ENCODE results near the gene EMSY. TPM values are rescaled to one million over a fixed set of nuclear protein-coding genes. Genes with fewer than 3 reads are reported as not detected.

EMSY gene
- total RNA-seq, 1 experiment from 2014 or later, result 52.4 TPM

DNA sequence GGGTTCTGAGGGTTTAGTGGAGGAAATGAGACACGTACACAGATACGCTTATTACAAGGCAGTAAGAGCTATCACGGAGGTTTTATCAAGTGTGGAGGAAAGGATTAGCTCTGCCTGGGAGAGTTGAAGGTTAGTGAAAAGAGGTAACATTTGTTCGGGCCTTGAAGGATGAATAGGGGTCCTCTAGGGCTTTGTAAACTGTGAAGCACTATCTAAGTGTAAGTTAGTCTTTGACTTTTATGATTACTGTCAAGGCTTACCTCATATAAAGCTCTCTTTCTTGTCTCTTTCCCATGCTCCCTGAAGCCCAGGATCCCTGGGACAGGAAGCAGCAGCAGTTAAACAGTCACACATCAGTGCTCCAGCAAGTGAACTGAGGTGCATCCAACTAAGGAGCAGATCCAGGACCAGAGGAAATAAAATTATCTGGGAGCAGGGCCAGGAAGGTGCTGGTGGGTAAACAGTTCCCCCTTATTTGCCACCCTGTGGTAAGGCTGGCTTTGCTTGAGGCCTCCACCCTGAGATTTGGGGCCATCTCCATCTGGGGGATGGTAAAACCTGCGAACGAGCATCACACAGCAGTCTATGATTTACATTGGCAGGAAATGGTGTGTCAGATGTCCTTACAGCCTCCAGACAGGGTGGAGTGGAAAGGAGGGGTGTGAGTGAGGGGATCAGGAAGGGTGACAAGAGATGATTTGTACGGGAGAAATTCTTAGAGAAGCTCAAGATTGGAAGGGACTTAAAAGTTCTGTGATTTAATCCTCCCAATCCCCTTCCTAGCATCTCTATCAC lies 36.5 kb upstream of the EMSY start:
- ChIA-PET CTCF (no interaction called here), POLR2A (ENCODE audit: low non-redundant PET) (interaction anchor here (0.5 kb wide), 1 partner anchor 24 kb away, joined by 4 read pairs; no protein-coding TSS in a partner anchor)
- Histone ChIP-seq H3K4me3 (ENCODE audit: low read depth, low read length, poor library complexity, severe bottlenecking) (no peak overlapping the region), H3K36me3 (ENCODE audit: insufficient read depth, low read length, poor library complexity, severe bottlenecking) (no peaks in the 10 kb centered on the region), H3K27ac (ENCODE audit: low read depth, low read length, poor library complexity, severe bottlenecking) (peak overlapping the region; percentile 41), H3K4me1 (ENCODE audit: insufficient read depth, low read length, poor library complexity, severe bottlenecking) (peaks cover 14% of the 10 kb centered on the region), H3K9me3 (ENCODE audit: low read depth, low read length, poor library complexity, severe bottlenecking) (no peaks in the 10 kb centered on the region), H3K27me3 (replicated peaks; ENCODE audit: insufficient read depth, low read depth, low read length, poor library complexity) (no peaks in the 10 kb centered on the region)
- peak; percentile 83 for DNase-seq (ENCODE audit: low spot score)
- no peak for TF ChIP-seq EZH2 (IDR thresholded peaks at IDR 0.05; ENCODE audit: borderline replicate concordance, low read depth, low read length, poor library complexity, severe bottlenecking)
- TF ChIP-seq, protein P1, sequence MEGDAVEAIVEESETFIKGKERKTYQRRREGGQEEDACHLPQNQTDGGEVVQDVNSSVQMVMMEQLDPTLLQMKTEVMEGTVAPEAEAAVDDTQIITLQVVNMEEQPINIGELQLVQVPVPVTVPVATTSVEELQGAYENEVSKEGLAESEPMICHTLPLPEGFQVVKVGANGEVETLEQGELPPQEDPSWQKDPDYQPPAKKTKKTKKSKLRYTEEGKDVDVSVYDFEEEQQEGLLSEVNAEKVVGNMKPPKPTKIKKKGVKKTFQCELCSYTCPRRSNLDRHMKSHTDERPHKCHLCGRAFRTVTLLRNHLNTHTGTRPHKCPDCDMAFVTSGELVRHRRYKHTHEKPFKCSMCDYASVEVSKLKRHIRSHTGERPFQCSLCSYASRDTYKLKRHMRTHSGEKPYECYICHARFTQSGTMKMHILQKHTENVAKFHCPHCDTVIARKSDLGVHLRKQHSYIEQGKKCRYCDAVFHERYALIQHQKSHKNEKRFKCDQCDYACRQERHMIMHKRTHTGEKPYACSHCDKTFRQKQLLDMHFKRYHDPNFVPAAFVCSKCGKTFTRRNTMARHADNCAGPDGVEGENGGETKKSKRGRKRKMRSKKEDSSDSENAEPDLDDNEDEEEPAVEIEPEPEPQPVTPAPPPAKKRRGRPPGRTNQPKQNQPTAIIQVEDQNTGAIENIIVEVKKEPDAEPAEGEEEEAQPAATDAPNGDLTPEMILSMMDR (conservative IDR thresholded peaks at IDR 0.05; ENCODE audit: low read depth, low read length), result no peak
- intact Hi-C loops (cut with micrococcal nuclease; ENCODE audit: unreplicated experiment), result no loop called here
- BruUV-seq (replicated peaks), result no TSS peak

DNA sequence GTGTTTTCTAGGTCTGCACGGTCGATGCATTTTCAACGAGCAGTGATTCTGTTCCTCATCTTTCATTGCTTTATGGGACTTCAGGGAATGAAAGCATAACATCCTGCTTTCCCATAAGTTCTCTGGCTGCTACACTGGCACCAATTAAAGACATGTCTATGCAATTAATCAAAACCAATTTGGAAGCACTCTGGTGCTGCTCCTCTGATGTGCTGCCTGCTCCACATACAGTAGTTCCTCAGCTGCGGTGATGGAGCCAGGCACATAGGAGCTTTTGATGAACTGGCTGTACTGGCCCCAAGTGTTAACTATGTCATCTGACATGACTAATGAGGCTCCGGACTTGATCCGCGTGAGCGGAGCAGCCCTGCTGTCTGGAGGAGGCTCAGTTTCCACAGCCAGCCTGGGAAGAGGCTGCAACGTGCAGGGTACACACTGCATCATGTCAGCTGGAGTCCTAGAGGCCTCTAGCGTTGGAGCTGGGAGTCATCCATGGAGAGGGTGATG lies 33.9 kb upstream of the EMSY start:
- POLR2A ChIA-PET (ENCODE audit: low non-redundant PET), result no interaction called here
- DNase-seq (ENCODE audit: low spot score), result no peak
- BruUV-seq (replicated peaks), result no TSS peak
- intact Hi-C loops (cut with micrococcal nuclease; ENCODE audit: unreplicated experiment), result no loop called here
- TF ChIP-seq, protein P1 (conservative IDR thresholded peaks at IDR 0.05; ENCODE audit: low read depth, low read length), result no peak
- TF ChIP-seq EZH2 (IDR thresholded peaks at IDR 0.05; ENCODE audit: borderline replicate concordance, low read depth, low read length, poor library complexity, severe bottlenecking), result no peak
- Histone ChIP-seq H3K4me1 (ENCODE audit: insufficient read depth, low read length, poor library complexity, severe bottlenecking) (peaks cover 14% of the 10 kb centered on the region), H3K27ac (ENCODE audit: low read depth, low read length, poor library complexity, severe bottlenecking) (no peak overlapping the region), H3K27me3 (replicated peaks; ENCODE audit: insufficient read depth, low read depth, low read length, poor library complexity) (no peaks in the 10 kb centered on the region), H3K9me3 (ENCODE audit: low read depth, low read length, poor library complexity, severe bottlenecking) (no peaks in the 10 kb centered on the region), H3K36me3 (ENCODE audit: insufficient read depth, low read length, poor library complexity, severe bottlenecking) (no peaks in the 10 kb centered on the region), H3K4me3 (ENCODE audit: low read depth, low read length, poor library complexity, severe bottlenecking) (no peak overlapping the region)
- CTCF ChIA-PET, result no interaction called here

DNA sequence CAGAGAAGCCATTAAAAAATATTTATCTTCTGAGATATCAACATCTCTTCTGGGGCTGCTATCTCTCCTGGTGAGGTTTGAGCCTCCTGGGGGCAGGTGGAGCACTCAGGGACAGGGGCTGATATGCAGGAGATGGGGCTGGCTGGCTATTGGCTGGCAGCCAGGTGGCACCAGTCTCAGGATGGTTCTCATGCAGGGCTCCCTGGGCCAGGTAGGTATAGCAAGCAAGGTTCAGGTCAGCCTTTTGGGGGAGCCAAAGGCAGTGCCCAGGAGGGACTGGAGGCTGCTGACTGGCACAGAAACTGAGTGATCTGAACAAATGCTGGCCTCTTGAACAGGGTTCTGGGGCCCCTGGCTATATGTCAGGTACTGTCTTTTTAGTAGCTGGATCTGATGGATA lies 29.7 kb upstream of the EMSY start:
- CTCF ChIA-PET, result no interaction called here
- TF ChIP-seq EZH2 (IDR thresholded peaks at IDR 0.05; ENCODE audit: borderline replicate concordance, low read depth, low read length, poor library complexity, severe bottlenecking), result no peak
- TF ChIP-seq, protein P1 (conservative IDR thresholded peaks at IDR 0.05; ENCODE audit: low read depth, low read length), result no peak
- DNase-seq (ENCODE audit: low spot score), result no peak
- H3K36me3 ChIP-seq (ENCODE audit: insufficient read depth, low read length, poor library complexity, severe bottlenecking), result no peaks in the 10 kb centered on the region
- H3K4me1 ChIP-seq (ENCODE audit: insufficient read depth, low read length, poor library complexity, severe bottlenecking), result no peaks in the 10 kb centered on the region
- BruUV-seq (replicated peaks), result no TSS peak
- POLR2A ChIA-PET (ENCODE audit: low non-redundant PET), result no interaction called here
- no peaks in the 10 kb centered on the region for H3K9me3 ChIP-seq (ENCODE audit: low read depth, low read length, poor library complexity, severe bottlenecking)
- H3K4me3 ChIP-seq (ENCODE audit: low read depth, low read length, poor library complexity, severe bottlenecking), result no peak overlapping the region
- H3K27me3 ChIP-seq (replicated peaks; ENCODE audit: insufficient read depth, low read depth, low read length, poor library complexity), result no peaks in the 10 kb centered on the region
- no peak overlapping the region for H3K27ac ChIP-seq (ENCODE audit: low read depth, low read length, poor library complexity, severe bottlenecking)
- intact Hi-C loops (cut with micrococcal nuclease; ENCODE audit: unreplicated experiment), result no loop called here
